GM18861 (cell line): ENCODE measurements around the gene SHMT1.

ENCODE experiments used
- ATAC-seq: cut with Tn5 transposase; IDR thresholded peaks from one replicate; pipeline ENCODE4 v1.9.1; 2021; ENCODE audit not compliant: unreplicated experiment

Gene SHMT1

GRCh38 chr17:18291718-18292540 lies 71.4 kb downstream of the SHMT1 start:
- no peak for ATAC-seq

GRCh38 chr17:18285296-18285695 lies 78.1 kb downstream of the SHMT1 start:
- ATAC-seq, result no peak

DNA sequence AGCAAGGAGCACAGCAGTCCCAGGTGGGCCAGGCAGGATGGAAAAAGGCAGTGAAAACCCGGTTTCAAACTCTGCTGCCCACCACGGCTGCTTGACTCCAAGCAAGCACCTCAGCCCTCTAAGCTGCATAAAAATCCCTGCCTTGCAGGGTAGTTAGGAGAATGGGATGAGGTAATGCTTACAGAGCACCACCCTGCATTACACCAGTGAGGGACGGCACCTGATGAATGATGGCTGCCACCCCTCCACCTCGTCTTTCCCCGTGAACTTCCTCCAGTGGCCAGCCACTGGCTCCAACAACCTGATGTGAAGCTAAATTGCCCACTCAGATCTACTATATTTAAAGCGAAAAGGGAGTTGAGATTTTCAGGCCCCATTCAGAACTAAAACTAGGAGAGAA lies 81.6 kb downstream of the SHMT1 start:
- ATAC-seq, result no peak

GRCh38 chr17:18280766-18281371 lies 82.5 kb downstream of the SHMT1 start:
- ATAC-seq, result no peak

- ATAC-seq, result no peak
Measured at GRCh38 chr17:18280249-18280648, 83.1 kb downstream of the SHMT1 start.

DNA sequence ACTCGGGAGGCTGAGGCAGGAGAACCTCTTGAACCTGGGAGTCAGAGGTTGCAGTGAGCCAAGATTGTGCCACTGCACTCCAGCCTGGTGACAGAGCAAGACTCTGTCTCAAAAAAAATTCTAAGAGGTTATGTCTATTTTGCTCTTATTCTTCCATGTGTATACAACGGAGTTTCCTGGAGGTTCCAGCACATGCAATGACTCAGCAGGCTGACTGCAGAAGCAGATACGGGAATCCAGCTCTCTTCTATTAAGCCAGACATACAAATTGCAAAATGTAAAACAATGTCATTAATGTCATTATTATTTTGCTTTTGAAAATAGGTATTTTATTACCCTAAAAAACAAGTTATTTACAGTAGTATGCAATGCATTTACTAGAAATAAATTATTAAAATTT lies 84.5 kb downstream of the SHMT1 start:
- no peak for ATAC-seq
